ENCODE measurements around the gene SMIM20.

DNA sequence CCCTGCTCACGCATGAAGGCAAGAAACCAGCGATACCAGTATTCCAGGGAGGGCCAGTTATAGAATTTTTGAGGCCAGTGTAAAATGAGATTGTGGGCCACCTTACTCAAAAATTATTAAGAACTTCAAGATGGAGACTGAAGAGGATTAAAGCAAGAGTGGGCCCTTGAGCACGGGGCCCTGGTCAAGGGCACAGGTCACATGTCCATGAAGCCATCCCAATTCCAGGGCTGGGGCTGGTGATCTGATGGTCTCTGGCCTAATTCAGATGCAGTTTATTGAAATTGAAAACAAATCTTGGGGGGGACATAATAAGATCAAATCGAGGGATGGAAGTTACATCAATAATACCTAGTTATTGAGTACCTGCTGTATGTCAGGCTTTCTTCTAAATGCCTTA, 58.3 kb downstream of the SMIM20 start:
- TF ChIP-seq, protein P1, sequence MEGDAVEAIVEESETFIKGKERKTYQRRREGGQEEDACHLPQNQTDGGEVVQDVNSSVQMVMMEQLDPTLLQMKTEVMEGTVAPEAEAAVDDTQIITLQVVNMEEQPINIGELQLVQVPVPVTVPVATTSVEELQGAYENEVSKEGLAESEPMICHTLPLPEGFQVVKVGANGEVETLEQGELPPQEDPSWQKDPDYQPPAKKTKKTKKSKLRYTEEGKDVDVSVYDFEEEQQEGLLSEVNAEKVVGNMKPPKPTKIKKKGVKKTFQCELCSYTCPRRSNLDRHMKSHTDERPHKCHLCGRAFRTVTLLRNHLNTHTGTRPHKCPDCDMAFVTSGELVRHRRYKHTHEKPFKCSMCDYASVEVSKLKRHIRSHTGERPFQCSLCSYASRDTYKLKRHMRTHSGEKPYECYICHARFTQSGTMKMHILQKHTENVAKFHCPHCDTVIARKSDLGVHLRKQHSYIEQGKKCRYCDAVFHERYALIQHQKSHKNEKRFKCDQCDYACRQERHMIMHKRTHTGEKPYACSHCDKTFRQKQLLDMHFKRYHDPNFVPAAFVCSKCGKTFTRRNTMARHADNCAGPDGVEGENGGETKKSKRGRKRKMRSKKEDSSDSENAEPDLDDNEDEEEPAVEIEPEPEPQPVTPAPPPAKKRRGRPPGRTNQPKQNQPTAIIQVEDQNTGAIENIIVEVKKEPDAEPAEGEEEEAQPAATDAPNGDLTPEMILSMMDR (IDR thresholded peaks at IDR 0.05): no peak
- TF ChIP-seq POLR2A (IDR thresholded peaks at IDR 0.05): no peak

Data from ovary (tissue), 3 donors.